ENCODE data around the gene ARL14EP.
A peak's percentile ranks its signal among the peaks of the same experiment; 100 is the strongest.

DNA sequence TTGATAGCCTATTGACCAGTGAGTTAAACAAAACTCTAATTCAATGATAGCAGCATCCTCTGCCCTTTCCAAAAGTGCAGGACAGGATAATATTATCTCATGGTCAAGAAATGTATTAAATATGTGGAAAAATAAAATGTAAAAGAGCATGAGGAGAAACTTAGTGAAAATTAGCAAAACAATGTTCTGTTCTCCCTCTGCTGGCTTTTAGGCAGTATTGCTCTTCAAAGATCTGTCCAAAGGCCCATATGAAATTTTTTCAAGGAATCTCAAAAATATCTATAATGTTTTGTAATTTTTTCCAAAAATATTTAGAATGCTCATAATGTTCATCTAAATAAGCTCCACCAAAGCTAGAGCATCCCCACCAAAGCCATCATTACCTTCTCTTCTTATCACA is 8.3 kb upstream of the ARL14EP start:
- TF ChIP-seq, protein P1, sequence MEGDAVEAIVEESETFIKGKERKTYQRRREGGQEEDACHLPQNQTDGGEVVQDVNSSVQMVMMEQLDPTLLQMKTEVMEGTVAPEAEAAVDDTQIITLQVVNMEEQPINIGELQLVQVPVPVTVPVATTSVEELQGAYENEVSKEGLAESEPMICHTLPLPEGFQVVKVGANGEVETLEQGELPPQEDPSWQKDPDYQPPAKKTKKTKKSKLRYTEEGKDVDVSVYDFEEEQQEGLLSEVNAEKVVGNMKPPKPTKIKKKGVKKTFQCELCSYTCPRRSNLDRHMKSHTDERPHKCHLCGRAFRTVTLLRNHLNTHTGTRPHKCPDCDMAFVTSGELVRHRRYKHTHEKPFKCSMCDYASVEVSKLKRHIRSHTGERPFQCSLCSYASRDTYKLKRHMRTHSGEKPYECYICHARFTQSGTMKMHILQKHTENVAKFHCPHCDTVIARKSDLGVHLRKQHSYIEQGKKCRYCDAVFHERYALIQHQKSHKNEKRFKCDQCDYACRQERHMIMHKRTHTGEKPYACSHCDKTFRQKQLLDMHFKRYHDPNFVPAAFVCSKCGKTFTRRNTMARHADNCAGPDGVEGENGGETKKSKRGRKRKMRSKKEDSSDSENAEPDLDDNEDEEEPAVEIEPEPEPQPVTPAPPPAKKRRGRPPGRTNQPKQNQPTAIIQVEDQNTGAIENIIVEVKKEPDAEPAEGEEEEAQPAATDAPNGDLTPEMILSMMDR (IDR thresholded peaks at IDR 0.05), result peak; percentile 61
- TF ChIP-seq EZH2phosphoT487 (IDR thresholded peaks at IDR 0.05), result no peak

All from neural progenitor cell (in vitro differentiated cells).